SH-SY5Y (cell line): Measurements from ENCODE around the gene ARHGAP45.

Experiments
- GATA2 ChIP-seq: IDR thresholded peaks from 2 replicates; pipeline ENCODE4 v1.6.1; 2011; ENCODE audit warnings: mild to moderate bottlenecking, low read depth, low read length
- GATA3 ChIP-seq: IDR thresholded peaks from 2 replicates; pipeline ENCODE4 v1.6.1; 2011; ENCODE audit warnings: low read depth, mild to moderate bottlenecking, low read length, moderate library complexity

GRCh38 chr19:1061987-1062386 lies 5.0 kb upstream of the ARHGAP45 start:
- TF ChIP-seq GATA3 (no peak), GATA2 (no peak)
